ENCODE data around the gene EVPL. TPM values are rescaled to one million over a fixed set of nuclear protein-coding genes. Genes with fewer than 3 reads are reported as not detected.
A peak's percentile ranks its signal among the peaks of the same experiment; 100 is the strongest.

Gene EVPL
- total RNA-seq, 1 donor from 2014 or later, result not detected

DNA sequence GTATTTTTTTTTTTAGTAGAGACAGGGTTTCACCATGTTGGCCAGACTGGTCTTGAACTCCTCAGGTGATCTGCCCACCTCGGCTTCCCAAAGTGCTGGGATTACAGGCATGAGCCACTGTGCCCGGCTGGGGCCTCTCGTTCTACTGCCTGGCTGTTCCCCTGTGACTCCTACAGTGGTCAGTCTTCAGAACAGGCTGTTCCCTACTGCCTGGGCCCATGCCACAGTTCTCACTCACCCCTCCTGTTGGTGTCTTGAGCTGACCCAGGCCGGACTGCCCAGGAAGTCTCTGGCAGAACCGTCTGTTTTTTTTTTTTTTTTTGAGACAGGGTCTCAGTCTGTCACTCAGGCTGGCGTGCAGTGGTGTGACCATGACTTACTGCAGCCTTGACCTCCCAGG is 23.2 kb downstream of the EVPL start:
- DNase-seq (ENCODE audit: low spot score), result no peak
- no peaks in the 10 kb centered on the region for H3K4me1 ChIP-seq
- Mint-ChIP-seq H3K4me3 (no peak overlapping the region), H3K27ac (no peak overlapping the region), H3K4me1 (no peaks in the 10 kb centered on the region), H3K36me3 (no peaks in the 10 kb centered on the region), H3K27me3 (ENCODE audit: insufficient read depth, low read depth) (peaks cover 2% of the 10 kb centered on the region), H3K9me3 (no peaks in the 10 kb centered on the region)
- TF ChIP-seq, protein P1, sequence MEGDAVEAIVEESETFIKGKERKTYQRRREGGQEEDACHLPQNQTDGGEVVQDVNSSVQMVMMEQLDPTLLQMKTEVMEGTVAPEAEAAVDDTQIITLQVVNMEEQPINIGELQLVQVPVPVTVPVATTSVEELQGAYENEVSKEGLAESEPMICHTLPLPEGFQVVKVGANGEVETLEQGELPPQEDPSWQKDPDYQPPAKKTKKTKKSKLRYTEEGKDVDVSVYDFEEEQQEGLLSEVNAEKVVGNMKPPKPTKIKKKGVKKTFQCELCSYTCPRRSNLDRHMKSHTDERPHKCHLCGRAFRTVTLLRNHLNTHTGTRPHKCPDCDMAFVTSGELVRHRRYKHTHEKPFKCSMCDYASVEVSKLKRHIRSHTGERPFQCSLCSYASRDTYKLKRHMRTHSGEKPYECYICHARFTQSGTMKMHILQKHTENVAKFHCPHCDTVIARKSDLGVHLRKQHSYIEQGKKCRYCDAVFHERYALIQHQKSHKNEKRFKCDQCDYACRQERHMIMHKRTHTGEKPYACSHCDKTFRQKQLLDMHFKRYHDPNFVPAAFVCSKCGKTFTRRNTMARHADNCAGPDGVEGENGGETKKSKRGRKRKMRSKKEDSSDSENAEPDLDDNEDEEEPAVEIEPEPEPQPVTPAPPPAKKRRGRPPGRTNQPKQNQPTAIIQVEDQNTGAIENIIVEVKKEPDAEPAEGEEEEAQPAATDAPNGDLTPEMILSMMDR (IDR thresholded peaks at IDR 0.05), result no peak
- no peak for TF ChIP-seq EZH2 (IDR thresholded peaks at IDR 0.05)
- no peak for TF ChIP-seq EZH2phosphoT487 (IDR thresholded peaks at IDR 0.05)
- H4K20me1 ChIP-seq (ENCODE audit: low read depth), result no peaks in the 10 kb centered on the region
- no peaks in the 10 kb centered on the region for H3K36me3 ChIP-seq
- H3F3A ChIP-seq (ENCODE audit: low read depth), result no peaks in the 10 kb centered on the region
- H3K9ac ChIP-seq, result no peak overlapping the region
- H3K4me3 ChIP-seq, result no peak overlapping the region
- H3K27ac ChIP-seq, result no peak overlapping the region
- H2AFZ ChIP-seq (replicated peaks), result no peak overlapping the region
- no peaks in the 10 kb centered on the region for H3K9me3 ChIP-seq (ENCODE audit: low read depth)
- H3K79me2 ChIP-seq (ENCODE audit: low read depth), result no peaks in the 10 kb centered on the region
- no peaks in the 10 kb centered on the region for H3K27me3 ChIP-seq
- H3K4me2 ChIP-seq, result no peak overlapping the region

- no peak overlapping the region for H3K27ac ChIP-seq
- H3K4me3 ChIP-seq, result no peak overlapping the region
- H3K36me3 Mint-ChIP-seq, result no peaks in the 10 kb centered on the region
- no peak overlapping the region for H3K4me2 ChIP-seq
- DNase-seq (ENCODE audit: low spot score), result no peak
- H3K4me1 ChIP-seq, result no peaks in the 10 kb centered on the region
- no peak overlapping the region for H2AFZ ChIP-seq (replicated peaks)
- TF ChIP-seq EZH2 (IDR thresholded peaks at IDR 0.05) (no peak), EZH2phosphoT487 (IDR thresholded peaks at IDR 0.05) (no peak)
- TF ChIP-seq, protein P1 (IDR thresholded peaks at IDR 0.05), result no peak
- peaks cover 6% of the 10 kb centered on the region for H3K27me3 Mint-ChIP-seq (ENCODE audit: insufficient read depth, low read depth)
- H3F3A ChIP-seq (ENCODE audit: low read depth), result no peaks in the 10 kb centered on the region
- H3K9me3 ChIP-seq (ENCODE audit: low read depth), result no peaks in the 10 kb centered on the region
- peaks cover 5% of the 10 kb centered on the region for H3K4me1 Mint-ChIP-seq
- peak overlapping the region; percentile 50 for H3K27ac Mint-ChIP-seq
- no peaks in the 10 kb centered on the region for H3K79me2 ChIP-seq (ENCODE audit: low read depth)
- H4K20me1 ChIP-seq (ENCODE audit: low read depth), result no peaks in the 10 kb centered on the region
- H3K4me3 Mint-ChIP-seq, result no peak overlapping the region
- H3K9ac ChIP-seq, result no peak overlapping the region
- H3K9me3 Mint-ChIP-seq, result no peaks in the 10 kb centered on the region
- H3K27me3 ChIP-seq, result no peaks in the 10 kb centered on the region
- no peaks in the 10 kb centered on the region for H3K36me3 ChIP-seq
Observed at GRCh38 chr17:76002100-76002499, 25.0 kb downstream of the EVPL start.

GRCh38 chr17:76000755-76001521 is 26.2 kb downstream of the EVPL start, which contains the start of gene CDK3:
Gene CDK3 (plus strand): TSS chr17:76000855. CDS start chr17:76001426, 571 bp downstream.
- peak within 1 kb of the TSS; percentile 85 for H2AFZ ChIP-seq (replicated peaks)
- H3K4me1 Mint-ChIP-seq, result peaks cover 9% of the 10 kb centered on the region
- no peaks in the 10 kb centered on the region for H3K9me3 ChIP-seq (ENCODE audit: low read depth)
- no peaks in the 10 kb centered on the region for H3F3A ChIP-seq (ENCODE audit: low read depth)
- no peaks in the 10 kb centered on the region for H3K9me3 Mint-ChIP-seq
- H3K79me2 ChIP-seq (ENCODE audit: low read depth), result no peaks in the 10 kb centered on the region
- no peak for DNase-seq (ENCODE audit: low spot score)
- TF ChIP-seq EZH2phosphoT487 (IDR thresholded peaks at IDR 0.05), result no peak
- no peak for TF ChIP-seq EZH2 (IDR thresholded peaks at IDR 0.05)
- TF ChIP-seq, protein P1 (IDR thresholded peaks at IDR 0.05), result no peak
- H3K27me3 ChIP-seq, result no peaks in the 10 kb centered on the region
- no peak within 1 kb of the TSS for H3K4me3 Mint-ChIP-seq
- no peak within 1 kb of the TSS for H3K27ac ChIP-seq
- H3K4me1 ChIP-seq, result no peaks in the 10 kb centered on the region
- H3K36me3 Mint-ChIP-seq, result no peaks in the 10 kb centered on the region
- no peak within 1 kb of the TSS for H3K4me3 ChIP-seq
- H3K27ac Mint-ChIP-seq, result peak within 1 kb of the TSS; percentile 42
- no peak within 1 kb of the TSS for H3K4me2 ChIP-seq
- H3K9ac ChIP-seq, result no peak within 1 kb of the TSS
- H3K36me3 ChIP-seq, result no peaks in the 10 kb centered on the region
- H3K27me3 Mint-ChIP-seq (ENCODE audit: insufficient read depth, low read depth), result peaks cover 6% of the 10 kb centered on the region
- no peaks in the 10 kb centered on the region for H4K20me1 ChIP-seq (ENCODE audit: low read depth)

All from neural progenitor cell (in vitro differentiated cells).